Measurements from ENCODE around the gene FURIN.
"Not testable (repeated sequence)": the region's sequence is repeated elsewhere in the genome, so short reads cannot be mapped to it uniquely, and the experiment has no call there.

Gene FURIN

GRCh38 chr15:90903733-90904536 lies 35.5 kb downstream of the FURIN start:
- DNase-seq, result no peak

DNA sequence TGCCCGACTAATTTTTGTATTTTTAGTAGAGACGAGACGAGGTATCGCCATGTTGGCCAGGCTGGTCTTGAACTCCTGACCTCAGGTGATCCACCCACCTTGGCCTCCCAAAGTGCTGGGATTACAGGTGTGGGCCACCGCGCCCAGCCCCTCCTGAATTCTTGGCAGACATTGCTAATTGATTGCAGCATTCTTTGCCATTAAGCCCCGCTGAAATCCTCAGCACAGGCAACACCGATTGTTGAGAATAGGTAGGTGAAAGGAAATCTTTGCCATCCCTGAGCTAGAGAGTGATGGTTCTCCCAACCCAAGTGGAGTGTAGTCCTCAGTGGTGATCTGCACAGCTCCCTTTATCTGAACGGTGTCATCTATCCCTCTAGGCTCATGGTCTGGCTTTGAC lies 36.4 kb downstream of the FURIN start:
- no peak for DNase-seq

GRCh38 chr15:90905306-90906180 lies 37.2 kb downstream of the FURIN start:
- no peak for DNase-seq

DNA sequence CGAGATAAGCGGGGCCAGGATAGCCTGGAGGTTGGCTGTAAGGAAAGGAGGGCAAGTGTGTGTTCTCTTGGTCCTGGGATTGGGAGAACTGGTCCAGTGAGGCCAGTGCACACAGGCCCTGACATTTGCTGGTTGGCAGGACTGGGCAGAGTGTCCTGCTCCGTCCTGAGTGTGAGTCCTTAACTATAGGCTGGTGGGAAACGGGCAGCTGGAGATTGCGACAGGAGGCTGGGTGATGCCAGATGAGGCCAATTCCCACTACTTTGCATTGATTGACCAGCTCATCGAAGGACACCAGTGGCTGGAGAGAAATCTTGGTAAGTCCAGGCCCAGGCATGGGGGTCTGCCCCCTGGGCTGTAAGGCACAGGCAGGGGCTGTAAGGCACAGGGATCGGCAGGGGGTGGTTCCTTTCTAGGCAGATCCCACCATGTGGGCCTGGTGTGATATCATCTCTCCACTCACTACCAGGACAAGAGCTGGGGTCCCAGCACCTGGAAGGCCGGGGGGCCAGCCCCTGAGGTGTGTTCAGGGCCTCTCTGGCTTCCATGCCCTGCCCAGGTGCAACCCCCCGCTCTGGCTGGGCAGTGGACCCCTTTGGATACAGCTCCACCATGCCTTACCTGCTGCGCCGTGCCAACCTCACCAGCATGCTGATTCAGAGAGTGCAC lies 37.9 kb downstream of the FURIN start:
- no peak for DNase-seq

DNA sequence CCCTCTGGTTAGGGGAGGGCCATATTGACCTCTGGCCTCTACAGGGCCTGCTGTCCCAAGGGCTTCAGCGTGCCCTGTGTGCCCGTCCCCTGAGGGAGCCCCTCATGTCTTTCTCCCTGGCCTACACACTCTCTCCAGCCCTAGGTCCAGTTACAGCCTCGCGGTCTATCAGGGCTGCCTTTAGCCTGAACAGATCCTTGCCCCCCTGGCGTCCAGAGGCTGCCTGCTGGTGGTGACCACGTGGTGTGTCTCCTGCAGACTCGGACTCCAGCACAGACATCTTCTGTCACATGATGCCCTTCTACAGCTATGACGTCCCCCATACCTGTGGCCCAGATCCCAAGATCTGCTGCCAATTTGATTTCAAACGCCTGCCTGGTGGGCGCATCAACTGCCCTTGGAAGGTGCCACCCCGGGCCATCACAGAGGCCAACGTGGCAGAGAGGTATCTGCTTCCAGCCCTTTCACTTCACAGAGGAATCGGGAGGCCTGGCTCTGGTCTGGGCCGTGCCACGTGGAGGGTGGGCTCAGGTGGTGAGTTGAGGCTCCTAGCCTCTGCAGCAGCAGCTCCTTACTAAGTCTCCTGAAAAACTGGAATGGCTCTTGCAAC lies 38.8 kb downstream of the FURIN start:
- DNase-seq, result no peak

GRCh38 chr15:90907838-90908507 lies 39.6 kb downstream of the FURIN start:
- no peak for DNase-seq

- not testable (repeated sequence) for DNase-seq
Measured at GRCh38 chr15:90909449-90909848, 41.1 kb downstream of the FURIN start.

- no peak for DNase-seq
Measured at GRCh38 chr15:90909976-90910375, 41.6 kb downstream of the FURIN start.

DNA sequence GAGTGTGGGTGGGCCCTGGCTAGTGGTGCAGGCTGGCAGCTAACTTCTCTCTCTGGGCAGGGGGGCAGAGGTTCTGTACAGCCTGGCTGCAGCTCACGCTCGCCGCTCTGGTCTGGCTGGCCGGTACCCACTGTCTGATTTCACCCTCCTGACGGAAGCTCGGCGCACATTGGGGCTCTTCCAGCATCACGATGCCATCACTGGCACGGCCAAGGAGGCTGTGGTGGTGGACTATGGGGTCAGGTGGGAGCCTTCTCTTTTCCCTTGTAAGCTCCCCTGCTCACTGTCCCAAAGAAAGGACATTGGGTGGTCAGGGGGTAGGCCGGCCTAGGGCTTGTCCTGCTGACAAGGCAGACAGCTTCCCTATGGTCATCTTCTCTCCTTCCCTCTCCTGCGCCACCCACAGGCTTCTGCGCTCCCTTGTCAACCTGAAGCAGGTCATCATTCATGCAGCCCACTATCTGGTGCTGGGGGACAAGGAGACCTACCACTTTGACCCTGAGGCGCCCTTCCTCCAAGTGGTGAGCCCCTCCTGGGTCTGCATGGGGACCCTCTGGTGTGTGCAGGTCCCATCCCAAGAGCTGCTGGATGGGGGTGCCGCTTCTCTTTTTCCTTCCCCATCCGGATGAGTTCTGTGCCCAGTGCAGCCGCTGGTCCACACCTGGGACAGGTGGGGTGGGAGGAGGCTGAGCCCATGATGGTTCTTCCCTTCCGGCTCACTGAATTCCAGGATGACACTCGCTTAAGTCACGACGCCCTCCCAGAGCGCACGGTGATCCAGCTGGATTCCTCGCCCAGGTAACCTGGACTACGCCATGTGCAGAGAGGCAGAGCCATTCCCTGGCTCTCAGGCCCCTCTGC lies 42.3 kb downstream of the FURIN start:
- no peak for DNase-seq

DNA sequence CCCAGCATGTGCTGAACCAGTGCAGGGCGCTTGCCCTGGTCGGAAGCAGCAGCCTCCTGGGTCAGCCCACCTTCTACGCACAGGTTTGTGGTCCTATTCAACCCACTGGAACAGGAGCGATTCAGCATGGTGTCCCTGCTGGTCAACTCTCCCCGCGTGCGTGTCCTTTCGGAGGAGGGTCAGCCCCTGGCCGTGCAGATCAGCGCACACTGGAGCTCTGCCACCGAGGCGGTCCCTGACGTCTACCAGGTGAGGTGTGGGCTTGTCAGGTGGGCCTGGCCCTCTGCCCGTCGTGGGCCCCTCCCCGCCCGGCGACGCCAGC lies 42.9 kb downstream of the FURIN start:
- no peak for DNase-seq

- no peak for DNase-seq
Measured at GRCh38 chr15:90911906-90912769, 43.8 kb downstream of the FURIN start.

GRCh38 chr15:90912770-90913075 lies 44.3 kb downstream of the FURIN start:
- DNase-seq, result no peak

GRCh38 chr15:90913398-90913944 lies 45.1 kb downstream of the FURIN start:
- no peak for DNase-seq

DNA sequence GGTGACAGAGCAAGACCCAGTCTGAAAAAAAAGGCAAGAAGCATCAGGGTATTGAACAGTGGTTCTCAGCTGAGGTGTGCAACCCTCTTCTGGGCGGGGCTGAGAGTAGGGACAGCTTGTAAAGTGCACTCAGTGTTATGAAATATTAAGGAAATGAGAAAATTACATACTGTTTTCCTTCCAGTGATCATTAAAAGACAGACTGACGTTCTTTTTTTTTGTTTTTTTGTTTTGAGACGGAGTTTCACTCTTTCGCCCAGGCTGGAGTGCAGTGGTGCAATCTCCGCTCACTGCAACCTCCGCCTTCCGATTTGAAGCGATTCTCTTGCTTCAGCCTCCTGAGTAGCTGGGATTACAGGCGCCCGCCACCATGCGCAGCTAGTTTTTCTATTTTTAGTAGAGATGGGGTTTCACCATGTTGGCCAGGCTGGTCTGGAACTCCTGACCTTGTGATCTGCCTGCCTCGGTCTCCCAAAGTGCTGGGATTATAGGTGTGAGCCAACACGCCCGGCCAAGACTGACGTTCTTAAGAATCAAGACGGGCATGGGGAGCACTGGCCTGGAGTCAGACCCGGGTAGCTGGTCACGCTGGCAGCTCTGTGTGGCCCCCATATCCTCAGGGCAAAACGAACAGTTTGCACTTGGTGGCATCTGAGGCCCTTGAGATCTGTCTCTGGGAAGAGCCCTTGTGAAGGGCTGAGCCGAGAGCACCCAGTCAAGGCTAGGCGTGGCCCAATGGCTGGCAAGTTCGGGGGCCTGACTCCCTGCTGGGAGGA lies 46.1 kb downstream of the FURIN start:
- no peak for DNase-seq

GRCh38 chr15:90915216-90915807 lies 46.9 kb downstream of the FURIN start:
- DNase-seq, result no peak

DNA sequence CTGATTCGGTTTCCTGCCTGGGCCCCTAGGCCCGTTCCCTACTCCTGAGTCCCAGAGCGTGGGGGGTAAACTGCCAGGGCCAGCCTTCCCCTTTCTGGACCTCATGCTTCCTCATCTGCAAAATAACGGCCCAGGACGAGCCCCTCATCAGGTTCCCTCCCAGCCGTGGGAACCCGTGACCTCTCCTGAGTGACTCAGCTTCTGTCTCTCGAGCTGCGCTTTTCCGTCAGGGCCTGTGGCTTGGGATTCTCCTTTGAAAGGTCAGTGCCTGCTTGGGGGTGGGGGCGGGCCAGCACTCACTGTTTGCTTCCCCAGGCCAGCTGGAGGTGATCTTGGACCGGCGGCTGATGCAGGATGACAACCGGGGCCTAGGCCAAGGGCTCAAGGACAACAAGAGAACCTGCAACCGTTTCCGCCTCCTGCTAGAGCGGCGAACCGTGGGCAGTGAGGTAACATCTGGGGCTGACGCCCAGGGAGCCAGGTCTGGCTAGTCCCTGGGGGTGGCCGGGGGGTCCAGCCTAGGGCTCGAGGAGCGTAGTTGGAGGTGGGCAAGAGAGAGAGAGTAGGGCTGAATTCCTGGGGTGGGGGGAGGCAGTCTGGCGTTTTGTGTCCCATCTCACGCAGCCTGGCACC lies 47.5 kb downstream of the FURIN start:
- no peak for DNase-seq

DNA sequence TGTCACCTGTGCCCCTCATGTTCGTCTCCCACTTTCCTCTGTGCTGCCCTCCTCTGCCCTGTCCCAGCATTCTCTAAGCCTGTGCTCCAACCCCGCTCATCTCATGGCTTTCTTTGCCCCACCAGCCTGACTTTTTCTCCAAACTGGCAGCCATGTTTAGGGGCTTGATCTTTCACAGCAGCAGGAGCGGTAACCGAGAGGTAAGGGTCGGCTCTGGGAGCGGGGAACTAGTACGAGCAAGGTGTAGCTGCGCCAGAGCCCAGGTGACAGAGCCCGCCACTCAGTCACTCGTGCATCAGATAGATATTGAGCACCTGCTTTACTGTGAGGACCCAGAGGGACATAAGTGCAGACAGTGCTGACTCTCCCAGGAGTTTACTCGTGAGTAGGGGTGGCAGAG lies 48.1 kb downstream of the FURIN start:
- no peak for DNase-seq

DNA sequence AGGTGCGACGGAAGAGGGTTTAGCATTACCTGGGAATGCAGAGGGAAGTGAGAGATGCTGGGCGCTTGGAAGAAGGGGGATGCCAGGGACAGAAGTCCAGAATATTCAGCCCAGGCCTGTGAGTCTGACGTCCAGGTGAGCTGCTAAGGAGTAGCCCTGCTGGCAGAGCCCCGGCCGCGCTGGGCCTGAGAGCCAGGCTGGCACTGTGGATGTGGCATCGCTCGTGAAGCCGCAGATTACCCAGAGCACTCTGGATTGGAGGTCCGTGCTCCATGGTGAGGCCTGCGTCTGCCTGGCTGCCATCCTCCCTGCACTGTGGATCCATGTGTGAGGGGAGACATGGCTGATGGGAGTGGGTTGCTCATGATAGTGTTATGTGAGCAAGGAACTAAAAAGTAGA lies 49.2 kb downstream of the FURIN start:
- no peak for DNase-seq
